BE2C (cell line): ENCODE data around the gene ANKRD35.

ENCODE experiments used
- DNase-seq: peaks from one replicate; pipeline ENCODE4 v3.0.0-alpha.2; 2020
- H3K27me3 ChIP-seq: fragments of 250-450 bp; sonication (Bioruptor Pico); 2 replicates; pipeline ENCODE4 v1.5.1; 2020; ENCODE audit warnings: mild to moderate bottlenecking
- H3K36me3 ChIP-seq: fragments of 250-450 bp; sonication (Bioruptor Pico); 2 replicates; pipeline ENCODE4 v1.5.1; 2020; ENCODE audit warnings: mild to moderate bottlenecking
- H3K4me1 ChIP-seq: fragments of 250-450 bp; sonication (Bioruptor Pico); 2 replicates; pipeline ENCODE4 v1.5.1; 2020
- H3K4me3 ChIP-seq: 2 replicates; pipeline ENCODE4 v1.5.1; 2011; ENCODE audit warnings: low read depth, low read length
- H3K9me3 ChIP-seq: fragments of 250-450 bp; sonication (Bioruptor Pico); 2 replicates; pipeline ENCODE4 v1.5.1; 2020
- CTCF ChIP-seq: IDR thresholded peaks from 2 replicates; pipeline ENCODE4 v1.5.1; 2012; ENCODE audit warnings: mild to moderate bottlenecking, low read depth, low read length

The ANKRD35 gene

DNA sequence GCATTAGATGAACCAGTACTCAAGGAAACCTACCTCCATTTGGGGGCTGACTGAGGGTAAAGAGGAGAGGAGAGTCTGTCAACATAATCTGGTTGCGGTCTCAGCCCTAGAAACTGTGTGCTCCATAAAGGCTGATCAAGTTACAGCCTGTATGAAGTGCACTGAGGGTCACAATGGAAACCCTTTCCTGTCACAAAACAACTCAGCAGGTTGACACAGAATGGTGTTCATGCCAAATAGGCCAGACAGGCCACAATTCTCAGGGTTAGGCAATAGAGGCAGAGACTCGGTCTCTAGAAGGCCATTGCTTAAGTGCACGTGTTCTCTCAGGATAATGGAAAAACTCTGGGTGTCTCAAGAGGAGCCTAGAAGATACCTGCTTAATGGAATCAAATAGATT lies 4.1 kb upstream of the ANKRD35 start:
- TF ChIP-seq CTCF, result no peak
- DNase-seq, result no peak
- Histone ChIP-seq H3K4me1 (peaks cover 6% of the 10 kb centered on the region; the same call in 1 of the 2 replicates), H3K4me3 (no peak overlapping the region), H3K36me3 (no peaks in the 10 kb centered on the region), H3K27me3 (peaks cover 4% of the 10 kb centered on the region; the same call in 1 of the 2 replicates), H3K9me3 (no peaks in the 10 kb centered on the region)

DNA sequence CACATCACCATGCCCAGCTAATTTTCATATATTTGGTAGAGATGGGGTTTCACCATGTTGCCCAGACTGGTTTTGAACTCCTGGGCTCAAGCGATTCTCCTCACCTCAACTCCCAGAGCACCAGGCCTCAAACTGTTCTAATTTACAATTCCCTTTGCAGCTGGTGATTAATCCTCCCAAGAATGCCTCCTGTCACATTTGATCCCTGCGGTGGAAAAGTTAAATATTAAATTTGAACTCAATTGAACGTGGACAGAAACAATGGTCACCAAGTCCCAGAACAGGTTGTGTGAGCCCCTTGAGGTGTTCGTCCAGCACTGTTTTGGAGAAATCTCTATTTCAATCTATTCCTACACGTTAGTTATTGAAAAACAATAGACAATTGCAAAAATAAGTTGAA lies 2.0 kb upstream of the ANKRD35 start:
- no peak for DNase-seq
- H3K4me3 ChIP-seq, result no peak overlapping the region
- H3K9me3 ChIP-seq, result no peaks in the 10 kb centered on the region
- no peak for TF ChIP-seq CTCF
- H3K4me1 ChIP-seq, result peaks cover 6% of the 10 kb centered on the region; the same call in 1 of the 2 replicates
- H3K27me3 ChIP-seq, result peaks cover 9% of the 10 kb centered on the region; the same call in 1 of the 2 replicates
- H3K36me3 ChIP-seq, result no peaks in the 10 kb centered on the region

GRCh38 chr1:145886816-145887215 lies 1.1 kb upstream of the ANKRD35 start:
- H3K4me1 ChIP-seq, result no peaks in the 10 kb centered on the region
- no peak for TF ChIP-seq CTCF

GRCh38 chr1:145886390-145886789 lies 724 bp upstream of the ANKRD35 start:
- DNase-seq, result no peak
- no peaks in the 10 kb centered on the region for H3K4me1 ChIP-seq
- peak overlapping the region; percentile 75 for H3K4me3 ChIP-seq
- H3K9me3 ChIP-seq, result no peaks in the 10 kb centered on the region
- H3K27me3 ChIP-seq, result peaks cover 9% of the 10 kb centered on the region; the same call in 1 of the 2 replicates
- no peaks in the 10 kb centered on the region for H3K36me3 ChIP-seq
- TF ChIP-seq CTCF, result no peak

More at GRCh38 chr1:145886816-145887215, 1.1 kb upstream of the ANKRD35 start:
- no peaks in the 10 kb centered on the region for H3K9me3 ChIP-seq
- H3K36me3 ChIP-seq, result no peaks in the 10 kb centered on the region
- no peak for DNase-seq
- peaks cover 9% of the 10 kb centered on the region; the same call in 1 of the 2 replicates for H3K27me3 ChIP-seq
- H3K4me3 ChIP-seq, result no peak overlapping the region

GRCh38 chr1:145884675-145885074 lies 991 bp downstream of the ANKRD35 start:
- TF ChIP-seq CTCF, result no peak
- Histone ChIP-seq H3K36me3 (no peaks in the 10 kb centered on the region), H3K4me1 (no peaks in the 10 kb centered on the region), H3K4me3 (no peak overlapping the region), H3K9me3 (no peaks in the 10 kb centered on the region), H3K27me3 (peaks cover 9% of the 10 kb centered on the region; the same call in 1 of the 2 replicates)
- DNase-seq, result no peak

- DNase-seq, result no peak
- H3K4me1 ChIP-seq, result no peaks in the 10 kb centered on the region
- peaks cover 6% of the 10 kb centered on the region; the same call in 1 of the 2 replicates for H3K27me3 ChIP-seq
- no peak for TF ChIP-seq CTCF
- no peak overlapping the region for H3K4me3 ChIP-seq
- no peaks in the 10 kb centered on the region for H3K9me3 ChIP-seq
- H3K36me3 ChIP-seq, result no peaks in the 10 kb centered on the region
Measured at GRCh38 chr1:145879775-145880174, 5.9 kb downstream of the ANKRD35 start.
